GM13977 (cell line): ENCODE measurements around the gene DRD2.

ENCODE experiments used
- DNase-seq: peaks from one replicate; pipeline ENCODE4 v3.0.0; 2012; ENCODE audit warnings: low spot score
- CTCF ChIP-seq: IDR thresholded peaks from 2 replicates; pipeline ENCODE4 v1.5.1; 2012; ENCODE audit warnings: mild to moderate bottlenecking, control low read depth; ENCODE audit not compliant: insufficient read depth; ENCODE audit errors: extremely low read depth, missing control alignments
- in situ Hi-C: fragments of 300-500 bp; cut with MboI; formaldehyde crosslinking; loops from one replicate; pipeline ENCODE4 v1.12.0; 2022; ENCODE audit warnings: low sequenced_read_pairs, low pct_unique_long_range_greater_than_20kb, mixed read lengths, inconsistent platforms; ENCODE audit not compliant: unreplicated experiment

DRD2 gene

DNA sequence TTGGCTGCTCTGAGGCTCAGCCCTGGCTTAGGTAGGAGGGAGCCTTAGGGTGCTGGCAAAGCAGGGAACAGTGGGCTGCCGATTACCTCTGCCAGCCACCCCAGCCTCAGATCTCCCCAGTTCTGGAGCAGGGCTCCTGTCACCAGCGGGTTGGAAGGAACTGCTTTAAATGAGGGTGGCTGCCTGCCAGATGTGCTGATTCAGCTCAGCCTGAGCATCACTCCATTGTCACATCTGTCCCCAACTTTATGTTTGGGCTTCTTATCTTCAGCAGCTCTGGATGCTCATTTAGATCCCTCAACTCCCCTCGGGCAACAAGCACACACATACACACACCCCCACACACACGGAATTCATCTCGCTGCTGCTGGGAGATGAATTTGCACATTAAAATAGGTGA, 104.6 kb downstream of the DRD2 start:
- no peak for TF ChIP-seq CTCF
- no peak for DNase-seq
- in situ Hi-C loops = no loop called here

DNA sequence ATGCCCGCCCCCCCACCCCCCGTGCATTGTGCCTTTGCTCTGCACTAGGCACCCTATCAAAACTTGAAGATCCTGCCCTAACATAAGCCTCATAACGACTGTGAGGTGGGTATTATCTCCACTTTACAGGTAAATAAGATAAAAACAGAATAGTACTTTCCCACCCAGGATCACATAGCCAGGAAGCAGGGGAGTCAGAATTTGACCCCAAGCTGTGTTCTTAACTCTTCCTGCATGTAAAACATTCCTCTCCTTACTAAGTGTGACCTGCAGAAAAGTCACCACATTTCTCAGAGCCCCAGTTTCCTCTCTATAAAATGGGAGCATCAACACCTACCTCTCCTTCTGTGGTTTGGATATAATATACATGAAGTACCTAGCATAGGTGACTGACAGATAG, 105.8 kb downstream of the DRD2 start:
- no peak for TF ChIP-seq CTCF
- in situ Hi-C loops = no loop called here
- no peak for DNase-seq

- in situ Hi-C loops = no loop called here
These were observed 109.3 kb downstream of the DRD2 start for GRCh38 chr11:113365895-113366294.

GRCh38 chr11:113363996-113364641, 111.1 kb downstream of the DRD2 start:
- no peak for TF ChIP-seq CTCF
- in situ Hi-C loops = no loop called here
- DNase-seq = peak; percentile 45

More at GRCh38 chr11:113365895-113366294, 109.3 kb downstream of the DRD2 start:
- TF ChIP-seq CTCF = no peak
- no peak for DNase-seq

DNA sequence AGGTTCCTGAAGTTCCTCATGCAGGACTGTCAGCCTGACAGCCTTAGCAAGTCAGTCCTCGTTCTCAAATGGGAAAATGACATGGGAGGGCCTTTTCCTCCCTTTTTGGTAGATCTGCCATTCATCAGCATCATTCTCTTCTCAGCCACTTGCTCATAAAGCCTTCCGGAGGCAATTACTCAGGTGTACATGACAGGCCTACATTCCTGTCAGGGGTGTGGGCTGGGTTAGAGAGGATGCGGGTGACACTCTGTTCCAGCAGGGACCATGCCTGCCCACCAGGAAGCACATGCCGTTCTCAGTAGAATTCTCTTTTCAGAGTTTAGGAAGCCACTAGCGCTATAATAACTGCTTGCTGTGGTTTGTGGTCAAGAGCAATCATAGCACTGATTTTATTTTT, 111.8 kb downstream of the DRD2 start:
- in situ Hi-C loops = no loop called here
- TF ChIP-seq CTCF = no peak
- no peak for DNase-seq
